GM23338 (cell line): ENCODE data around the gene HYAL1. TPM values are rescaled to one million over a fixed set of nuclear protein-coding genes. Genes with fewer than 3 reads are reported as not detected.
A peak's percentile ranks its signal among the peaks of the same experiment; 100 is the strongest.

Experiments
- ATAC-seq: fragments of 200-7000 bp; cut with Tn5 transposase; 3 replicates; pipeline ENCODE4 v1.9.1; 2020
- DNase-seq: peaks from one replicate; pipeline ENCODE4 v3.0.0-alpha.2; 2015; ENCODE audit warnings: low spot score
- H2AFZ ChIP-seq: fragments of 200-600 bp; sonication (generic); 2 replicates; pipeline ENCODE4 v1.8.0; 2016; ENCODE audit warnings: antibody characterized with exemption, mild to moderate bottlenecking, moderate library complexity
- H3F3A ChIP-seq: fragments of 200-600 bp; sonication (generic); replicated peaks from 2 replicates; pipeline ENCODE4 v1.8.0; 2017; ENCODE audit warnings: antibody characterized with exemption, mixed run types, low read depth
- H3K27ac ChIP-seq: fragments of 200-600 bp; sonication (generic); 2 replicates; pipeline ENCODE4 v1.6.1; 2016; ENCODE audit warnings: low read depth
- H3K27me3 ChIP-seq: fragments of 200-600 bp; sonication (generic); 2 replicates; pipeline ENCODE4 v1.8.0; 2016; ENCODE audit warnings: mild to moderate bottlenecking, mixed run types, moderate library complexity; ENCODE audit not compliant: insufficient read depth
- H3K36me3 ChIP-seq: fragments of 200-600 bp; sonication (generic); 2 replicates; pipeline ENCODE4 v1.8.0; 2016; ENCODE audit warnings: mild to moderate bottlenecking; ENCODE audit not compliant: insufficient read depth
- H3K4me1 ChIP-seq: fragments of 200-600 bp; sonication (generic); 2 replicates; pipeline ENCODE4 v1.8.0; 2016; ENCODE audit warnings: mild to moderate bottlenecking, moderate library complexity; ENCODE audit not compliant: insufficient read depth
- H3K4me2 ChIP-seq: fragments of 200-600 bp; sonication (generic); 2 replicates; pipeline ENCODE4 v1.7.1; 2017; ENCODE audit warnings: mixed run types
- H3K4me3 ChIP-seq: fragments of 200-600 bp; sonication (generic); 2 replicates; pipeline ENCODE4 v1.6.1; 2016; ENCODE audit warnings: mixed run types
- H3K79me2 ChIP-seq: fragments of 200-600 bp; sonication (generic); replicated peaks from 2 replicates; pipeline ENCODE4 v1.8.0; 2017; ENCODE audit warnings: mild to moderate bottlenecking; ENCODE audit not compliant: insufficient read depth
- H3K9me2 ChIP-seq: fragments of 200-600 bp; sonication (generic); 2 replicates; pipeline ENCODE4 v1.8.0; 2017; ENCODE audit not compliant: insufficient read depth
- H4K20me1 ChIP-seq: fragments of 200-600 bp; sonication (generic); replicated peaks from 2 replicates; pipeline ENCODE4 v1.8.0; 2017; ENCODE audit warnings: mild to moderate bottlenecking; ENCODE audit not compliant: insufficient read depth
- H3K27ac Mint-ChIP-seq: 2 replicates; pipeline ENCODE4 v1.8.0; 2020; ENCODE audit warnings: inconsistent platforms, mild to moderate bottlenecking, moderate library complexity, mixed read lengths
- H3K27me3 Mint-ChIP-seq: 3 replicates; pipeline ENCODE4 v1.8.0; 2022; ENCODE audit warnings: low read depth, mild to moderate bottlenecking, moderate library complexity, mixed read lengths, inconsistent platforms; ENCODE audit not compliant: insufficient read depth, poor library complexity
- H3K36me3 Mint-ChIP-seq: 3 replicates; pipeline ENCODE4 v1.8.0; 2021; ENCODE audit warnings: low read depth, mild to moderate bottlenecking, inconsistent platforms, moderate library complexity, mixed read lengths
- H3K4me1 Mint-ChIP-seq: 3 replicates; pipeline ENCODE4 v1.8.0; 2020; ENCODE audit warnings: mild to moderate bottlenecking, inconsistent platforms, mixed read lengths
- H3K4me3 Mint-ChIP-seq: 3 replicates; pipeline ENCODE4 v1.8.0; 2021; ENCODE audit warnings: moderate library complexity, mild to moderate bottlenecking, inconsistent platforms, mixed read lengths
- H3K9me3 Mint-ChIP-seq: 3 replicates; pipeline ENCODE4 v1.8.0; 2020; ENCODE audit warnings: moderate library complexity, mild to moderate bottlenecking, inconsistent platforms, mixed read lengths
- CTCF ChIP-seq, 2 experiments: fragments of 200-600 bp in 1 of 2; sonication (generic) in 1 of 2; conservative IDR thresholded peaks; 2 replicates each; pipeline versions ENCODE4 v1.5.1 to v1.6.1; 2016 to 2017; ENCODE audit warnings: antibody characterized with exemption in 2 of 2, low read depth in 2 of 2, mild to moderate bottlenecking in 2 of 2, moderate library complexity in 1 of 2
- EZH2 ChIP-seq: fragments of 200-600 bp; sonication (generic); IDR thresholded peaks from one replicate; pipeline ENCODE4 v1.8.0; 2017; ENCODE audit warnings: antibody characterized with exemption, mild to moderate bottlenecking, low read depth; ENCODE audit not compliant: unreplicated experiment
- EZH2phosphoT487 ChIP-seq: fragments of 200-600 bp; sonication (generic); IDR thresholded peaks from one replicate; pipeline ENCODE4 v1.8.1; 2018; ENCODE audit warnings: antibody characterized with exemption; ENCODE audit not compliant: unreplicated experiment
- JUNB ChIP-seq: IDR thresholded peaks from one replicate; pipeline ENCODE4 v1.6.1; 2016; ENCODE audit warnings: antibody characterized with exemption; ENCODE audit not compliant: unreplicated experiment
- POLR2AphosphoS5 ChIP-seq: IDR thresholded peaks from 2 replicates; pipeline ENCODE4 v1.6.1; 2016; ENCODE audit warnings: antibody characterized with exemption, low read depth
- ZNF114 ChIP-seq: fragments of 250-450 bp; sonication (Bioruptor Pico); IDR thresholded peaks from 2 replicates; pipeline ENCODE4 v1.5.0; 2020; ENCODE audit warnings: mild to moderate bottlenecking, moderate library complexity
- ZNF331 ChIP-seq: fragments of 250-450 bp; sonication (Bioruptor Pico); IDR thresholded peaks from 2 replicates; pipeline ENCODE4 v1.5.0; 2020; ENCODE audit warnings: low read depth, mild to moderate bottlenecking, moderate library complexity
- polyA plus RNA-seq: library from polyadenylated mRNA; unstranded; fragments of >200 nt; fragmentation: Nextera tagmentation; extraction: Ambion mirVana; gene quantifications from 2 replicates; pipeline ENCODE4 v1.2.1, GENCODE V29; 2016
- total RNA-seq: library from RNA; depleted of rRNA; stranded (reverse); fragments of >200 nt; shearing (Covaris generic); gene quantifications from 2 replicates; pipeline ENCODE4 v1.2.3, GENCODE V29; 2014

The HYAL1 gene
- total and polyA plus RNA-seq, 2 experiments from 2014 or later = 2.1 to 5.0 TPM

GRCh38 chr3:50300681-50301254 lies 2.6 kb downstream of the HYAL1 start:
- ATAC-seq = no peak
- Histone ChIP-seq H3K27me3 (no peaks in the 10 kb centered on the region), H3K4me1 (peaks cover 25% of the 10 kb centered on the region), H3K9me2 (no peaks in the 10 kb centered on the region), H3K27ac (no peak overlapping the region), H4K20me1 (no peaks in the 10 kb centered on the region), H2AFZ (no peak overlapping the region), H3K4me2 (0 out of 2 replicates have a peak overlapping the region, but pooled peaks have one; percentile 51), H3K4me3 (no peak overlapping the region), H3K79me2 (no peaks in the 10 kb centered on the region), H3K36me3 (no peaks in the 10 kb centered on the region), H3F3A (peaks cover 17% of the 10 kb centered on the region)
- Mint-ChIP-seq H3K9me3 (peaks cover 8% of the 10 kb centered on the region; the same call in 2 of the 3 replicates), H3K27me3 (peaks cover 22% of the 10 kb centered on the region), H3K4me1 (peaks cover 22% of the 10 kb centered on the region), H3K27ac (peak overlapping the region; percentile 52; the same call in 1 of the 2 replicates), H3K4me3 (no peak overlapping the region), H3K36me3 (0 out of 3 replicates have a peak, but pooled peaks cover 5% of the 10 kb centered on the region)
- no peak for DNase-seq
- TF ChIP-seq ZNF331 (CRISPR knock-in tag) = no peak
- no peak for TF ChIP-seq EZH2
- no peak for TF ChIP-seq EZH2phosphoT487
- TF ChIP-seq JUNB = no peak
- TF ChIP-seq CTCF (conservative IDR thresholded peaks at IDR 0.05; ENCODE audit: low read depth in 2 of 2) = 0 out of 4 replicates have a peak, but pooled peaks of 1 of the 2 experiments have one; percentile 11

GRCh38 chr3:50299929-50300680 lies 3.3 kb downstream of the HYAL1 start:
- ATAC-seq = no peak
- no peaks in the 10 kb centered on the region for H3K27me3 ChIP-seq
- peaks cover 25% of the 10 kb centered on the region for H3K4me1 ChIP-seq
- Mint-ChIP-seq H3K36me3 (0 out of 3 replicates have a peak, but pooled peaks cover 5% of the 10 kb centered on the region), H3K4me1 (peaks cover 22% of the 10 kb centered on the region), H3K27me3 (peaks cover 23% of the 10 kb centered on the region), H3K9me3 (peaks cover 6% of the 10 kb centered on the region; the same call in 2 of the 3 replicates), H3K4me3 (peak overlapping the region; percentile 98), H3K27ac (peak overlapping the region; percentile 52; the same call in 1 of the 2 replicates)
- peaks cover 17% of the 10 kb centered on the region for H3F3A ChIP-seq
- H3K79me2 ChIP-seq = no peaks in the 10 kb centered on the region
- TF ChIP-seq ZNF114 (CRISPR knock-in tag) = no peak
- no peak for DNase-seq
- no peaks in the 10 kb centered on the region for H3K9me2 ChIP-seq
- peak overlapping the region; percentile 44; the same call in 1 of the 2 replicates for H2AFZ ChIP-seq
- no peaks in the 10 kb centered on the region for H4K20me1 ChIP-seq
- no peaks in the 10 kb centered on the region for H3K36me3 ChIP-seq
- peak overlapping the region; percentile 56; the same call in 1 of the 2 replicates for H3K27ac ChIP-seq
- H3K4me3 ChIP-seq = peak overlapping the region; percentile 49
- H3K4me2 ChIP-seq = peak overlapping the region; percentile 77

GRCh38 chr3:50299638-50299928 lies 3.8 kb downstream of the HYAL1 start:
- H3K27me3 ChIP-seq = no peaks in the 10 kb centered on the region
- Mint-ChIP-seq H3K36me3 (0 out of 3 replicates have a peak, but pooled peaks cover under 1% of the 10 kb centered on the region), H3K9me3 (peaks cover 1% of the 10 kb centered on the region; the same call in 1 of the 3 replicates), H3K4me1 (peaks cover 22% of the 10 kb centered on the region), H3K27me3 (peaks cover 23% of the 10 kb centered on the region), H3K27ac (peak overlapping the region; percentile 48; the same call in 1 of the 2 replicates), H3K4me3 (peak overlapping the region; percentile 98)
- ATAC-seq (no peak; the same call in 2 of the 3 replicates), DNase-seq (no peak)
- no peaks in the 10 kb centered on the region for H3K79me2 ChIP-seq
- H3K4me3 ChIP-seq = peak overlapping the region; percentile 49
- H3K4me2 ChIP-seq = peak overlapping the region; percentile 77
- H3K36me3 ChIP-seq = no peaks in the 10 kb centered on the region
- H2AFZ ChIP-seq = peak overlapping the region; percentile 44; the same call in 1 of the 2 replicates
- H4K20me1 ChIP-seq = no peaks in the 10 kb centered on the region
- H3K4me1 ChIP-seq = peaks cover 25% of the 10 kb centered on the region
- H3K27ac ChIP-seq = peak overlapping the region; percentile 56; the same call in 1 of the 2 replicates
- H3K9me2 ChIP-seq = no peaks in the 10 kb centered on the region
- peaks cover 17% of the 10 kb centered on the region for H3F3A ChIP-seq
- TF ChIP-seq ZNF114 (CRISPR knock-in tag) (no peak), EZH2 (no peak), EZH2phosphoT487 (no peak), POLR2AphosphoS5 (no peak)
